Ovary (tissue), 9 donors: ENCODE measurements around the gene TPSB2. TPM values are rescaled to one million over a fixed set of nuclear protein-coding genes. Genes with fewer than 3 reads are reported as not detected.

Experiments used
- DNase-seq, 5 donors: peaks; one replicate each; pipeline ENCODE4 v3.0.0-alpha.2; 2019 to 2020
- H3K27ac ChIP-seq, 2 donors: fragments of 200-600 bp; one replicate each; pipeline versions ENCODE4 v1.5.1 to v1.8.0; 2019 to 2022
- H3K27me3 ChIP-seq: fragments of 200-600 bp; one replicate; pipeline ENCODE4 v1.8.0; 2022
- H3K36me3 ChIP-seq: fragments of 200-600 bp; sonication (generic); one replicate; pipeline ENCODE4 v1.5.1; 2019
- H3K4me1 ChIP-seq: one replicate; pipeline ENCODE4 v1.8.1; 2013; ENCODE audit warnings: mild to moderate bottlenecking, moderate library complexity; ENCODE audit not compliant: insufficient read depth
- H3K4me3 ChIP-seq: fragments of 200-600 bp; sonication (generic); one replicate; pipeline ENCODE4 v1.5.1; 2017
- H3K9me3 ChIP-seq, 2 donors: fragments of 200-600 bp in 1 of 2; sonication (generic) in 1 of 2; one replicate each; pipeline versions ENCODE4 v1.5.1 to v1.8.1; 2013 to 2019; ENCODE audit warnings: mild to moderate bottlenecking in 1 of 2, moderate library complexity in 1 of 2
- EP300 ChIP-seq: sonication (generic); formaldehyde crosslinking; IDR thresholded peaks from one replicate; pipeline ENCODE4 v1.6.1; 2017; ENCODE audit warnings: antibody characterized with exemption
- POLR2A ChIP-seq: fragments of 450-650 bp; IDR thresholded peaks from one replicate; pipeline ENCODE4 v1.6.1; 2017; ENCODE audit warnings: antibody characterized with exemption, mild to moderate bottlenecking, moderate library complexity
- WGBS, 3 donors: extraction: QIAGEN DNeasy Blood & Tissue Kit in 1 of 3; methylation state at CpG; one replicate each; pipeline versions ENCODE4 v1.1.5 to v1.1.7; 2013 to 2017; 5-methylcytosine and 5-hydroxymethylcytosine counted together
- intact Hi-C, 4 donors: fragments of 100-400 bp; cut with DNase I; formaldehyde crosslinking; loops; one replicate each; pipeline versions ENCODE4 v1.11.0 to v1.15.1; 2022 to 2023
- polyA plus RNA-seq, 2 donors: library from polyadenylated mRNA; stranded (reverse); fragments of 200-250 nt in 1 of 2; fragments of 350-450 nt in 1 of 2; fragmentation: Illumina TruSeq in 1 of 2; extraction: RNeasy Lipid Tissue Mini Kit (QIAGEN cat#74804) in 1 of 2; gene quantifications; one replicate each; pipeline ENCODE4 v1.2.3, GENCODE V29; 2013 to 2014
- total RNA-seq, 7 donors: library from RNA; depleted of rRNA in 2 of 7; stranded (reverse); fragments of >200 nt in 2 of 7; fragmentation: NEBNext Ultra II Directional in 3 of 7; extraction: Animal tissue kit (Norgen Biotek cat#: 25700) in 3 of 7; gene quantifications; one replicate each; pipeline versions ENCODE4 v1.1.0 to v1.2.4, GENCODE V29; 2016 to 2023
- TF ChIP-seq, protein P1 (sequence below), 3 donors: fragments of 450-650 bp in 2 of 3; fragments of 200-600 bp in 1 of 3; IDR thresholded peaks; one replicate each; pipeline versions ENCODE4 v1.5.1 to v1.8.0; 2016 to 2022; ENCODE audit warnings: antibody characterized with exemption in 3 of 3, mild to moderate bottlenecking in 1 of 3
- donor health status: DM: no; HTN: no; CAD: no; lungs with moderate emphysema.
- donor health status: DM: no; HTN: no; CAD: no.
- donor health status: Bipolar disorder and iron deficiency.
- donor health status: DM: yes; HTN: yes; CAD: no.
- donor health status: DM: no; HTN: no; CAD: no.
- donor health status: DM: yes; HTN: yes; CAD: no.

The TPSB2 gene
- total and polyA plus RNA-seq, 9 donors, result 1.0 to 17.3 (median 4.4) TPM; not detected in 3

DNA sequence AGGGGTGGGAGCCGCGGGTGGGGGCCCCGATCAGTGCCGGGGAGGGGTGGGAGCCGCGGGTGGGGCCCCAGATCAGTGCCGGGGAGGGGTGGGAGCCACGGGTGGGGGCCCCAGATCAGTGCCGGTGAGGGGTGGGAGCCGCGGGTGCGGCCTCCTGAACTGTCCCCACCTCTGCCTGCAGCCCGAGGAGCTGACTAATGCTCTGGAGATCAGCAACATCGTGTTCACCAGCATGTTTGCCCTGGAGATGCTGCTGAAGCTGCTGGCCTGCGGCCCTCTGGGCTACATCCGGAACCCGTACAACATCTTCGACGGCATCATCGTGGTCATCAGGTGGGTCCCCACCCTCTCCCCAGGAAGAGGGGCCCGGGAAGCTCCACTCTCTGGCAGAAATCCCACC lies 25.1 kb downstream of the TPSB2 start:
- H3K27me3 ChIP-seq, result no peaks in the 10 kb centered on the region
- no peaks in the 10 kb centered on the region for H3K36me3 ChIP-seq

DNA sequence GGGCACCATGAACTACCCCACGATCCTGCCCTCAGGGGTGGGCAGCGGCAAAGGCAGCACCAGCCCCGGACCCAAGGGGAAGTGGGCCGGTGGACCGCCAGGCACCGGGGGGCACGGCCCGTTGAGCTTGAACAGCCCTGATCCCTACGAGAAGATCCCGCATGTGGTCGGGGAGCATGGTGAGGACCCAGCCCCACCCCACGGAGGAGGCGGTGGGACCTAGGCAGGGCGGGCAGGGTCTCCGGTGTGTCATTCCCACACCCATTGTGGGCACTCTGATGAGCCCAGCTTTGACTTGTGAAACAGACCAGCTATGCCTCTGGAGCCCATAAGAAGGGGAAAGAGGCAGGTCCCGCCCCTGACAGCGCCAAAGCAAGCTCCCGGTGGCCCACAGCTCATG lies 27.7 kb downstream of the TPSB2 start:
- H3K4me3 ChIP-seq, result no peak overlapping the region
- H3K9me3 ChIP-seq, result no peaks in the 10 kb centered on the region
- intact Hi-C loops, result no loop called here
- TF ChIP-seq, protein P1, sequence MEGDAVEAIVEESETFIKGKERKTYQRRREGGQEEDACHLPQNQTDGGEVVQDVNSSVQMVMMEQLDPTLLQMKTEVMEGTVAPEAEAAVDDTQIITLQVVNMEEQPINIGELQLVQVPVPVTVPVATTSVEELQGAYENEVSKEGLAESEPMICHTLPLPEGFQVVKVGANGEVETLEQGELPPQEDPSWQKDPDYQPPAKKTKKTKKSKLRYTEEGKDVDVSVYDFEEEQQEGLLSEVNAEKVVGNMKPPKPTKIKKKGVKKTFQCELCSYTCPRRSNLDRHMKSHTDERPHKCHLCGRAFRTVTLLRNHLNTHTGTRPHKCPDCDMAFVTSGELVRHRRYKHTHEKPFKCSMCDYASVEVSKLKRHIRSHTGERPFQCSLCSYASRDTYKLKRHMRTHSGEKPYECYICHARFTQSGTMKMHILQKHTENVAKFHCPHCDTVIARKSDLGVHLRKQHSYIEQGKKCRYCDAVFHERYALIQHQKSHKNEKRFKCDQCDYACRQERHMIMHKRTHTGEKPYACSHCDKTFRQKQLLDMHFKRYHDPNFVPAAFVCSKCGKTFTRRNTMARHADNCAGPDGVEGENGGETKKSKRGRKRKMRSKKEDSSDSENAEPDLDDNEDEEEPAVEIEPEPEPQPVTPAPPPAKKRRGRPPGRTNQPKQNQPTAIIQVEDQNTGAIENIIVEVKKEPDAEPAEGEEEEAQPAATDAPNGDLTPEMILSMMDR (IDR thresholded peaks at IDR 0.05), result no peak
- 88 to 89% (median 88%) methylated on average over 18 of the region's 18 CpGs for WGBS, 3 donors
- no peaks in the 10 kb centered on the region for H3K27me3 ChIP-seq
- H3K27ac ChIP-seq, result no peak overlapping the region
- DNase-seq, result no peak
- no peaks in the 10 kb centered on the region for H3K4me1 ChIP-seq
- no peaks in the 10 kb centered on the region for H3K36me3 ChIP-seq

More for the DNA sequence above, 25.1 kb downstream of the TPSB2 start:
- 74 to 83% (median 77%) methylated on average over 11 to 17 of the region's 21 CpGs for WGBS, 3 donors
- Histone ChIP-seq H3K4me1 (no peaks in the 10 kb centered on the region), H3K9me3 (no peaks in the 10 kb centered on the region), H3K4me3 (no peak overlapping the region), H3K27ac (no peak overlapping the region)
- TF ChIP-seq EP300, result no peak
- TF ChIP-seq, protein P1 (IDR thresholded peaks at IDR 0.05), result no peak
- intact Hi-C loops, result no loop called here
- DNase-seq, result no peak

DNA sequence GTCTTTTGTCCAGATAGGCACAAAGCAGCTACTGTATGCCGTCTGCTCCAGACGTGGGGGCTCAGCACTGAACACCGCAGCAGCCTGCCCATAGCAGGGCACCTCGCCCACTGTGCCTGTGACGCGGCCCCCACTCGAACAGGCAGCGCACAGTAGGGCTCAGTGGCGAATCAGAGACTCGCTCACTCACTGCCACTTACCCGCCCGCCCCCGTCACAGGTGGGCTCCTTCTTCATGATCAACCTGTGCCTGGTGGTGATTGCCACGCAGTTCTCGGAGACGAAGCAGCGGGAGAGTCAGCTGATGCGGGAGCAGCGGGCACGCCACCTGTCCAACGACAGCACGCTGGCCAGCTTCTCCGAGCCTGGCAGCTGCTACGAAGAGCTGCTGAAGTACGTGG lies 28.5 kb downstream of the TPSB2 start:
- no peak for DNase-seq
- no peak for TF ChIP-seq EP300
- TF ChIP-seq POLR2A, result no peak
- TF ChIP-seq, protein P1 (IDR thresholded peaks at IDR 0.05), result no peak
- WGBS, 3 donors, result 91 to 95% (median 93%) methylated on average over 25 of the region's 25 CpGs
- Histone ChIP-seq H3K9me3 (no peaks in the 10 kb centered on the region), H3K4me1 (no peaks in the 10 kb centered on the region), H3K27ac (no peak overlapping the region), H3K4me3 (no peak overlapping the region), H3K36me3 (no peaks in the 10 kb centered on the region), H3K27me3 (no peaks in the 10 kb centered on the region)
- intact Hi-C loops, result no loop called here

DNA sequence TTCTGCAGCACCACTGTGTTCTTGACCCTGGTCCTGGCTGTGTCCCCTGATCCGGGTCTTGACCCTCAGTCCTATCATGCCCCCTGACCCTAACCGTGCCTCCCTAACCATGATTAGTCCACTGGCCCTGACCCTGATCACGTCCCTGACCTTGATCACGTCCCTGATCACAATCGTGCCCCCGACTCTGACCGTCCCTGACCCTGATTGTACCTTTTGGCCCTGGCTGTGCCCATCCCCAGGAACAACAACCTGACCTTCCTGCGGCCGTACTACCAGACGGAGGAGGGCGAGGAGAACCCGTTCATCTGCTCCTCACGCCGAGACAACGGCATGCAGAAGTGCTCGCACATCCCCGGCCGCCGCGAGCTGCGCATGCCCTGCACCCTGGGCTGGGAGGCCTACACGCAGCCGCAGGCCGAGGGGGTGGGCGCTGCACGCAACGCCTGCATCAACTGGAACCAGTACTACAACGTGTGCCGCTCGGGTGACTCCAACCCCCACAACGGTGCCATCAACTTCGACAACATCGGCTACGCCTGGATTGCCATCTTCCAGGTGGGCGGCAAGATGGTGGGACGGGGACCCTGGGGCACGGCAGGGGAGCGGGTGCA lies 29.9 kb downstream of the TPSB2 start:
- Histone ChIP-seq H3K4me3 (no peak overlapping the region), H3K4me1 (no peaks in the 10 kb centered on the region), H3K36me3 (no peaks in the 10 kb centered on the region), H3K9me3 (no peaks in the 10 kb centered on the region), H3K27ac (no peak overlapping the region), H3K27me3 (no peaks in the 10 kb centered on the region)
- no peak for TF ChIP-seq POLR2A
- TF ChIP-seq, protein P1 (IDR thresholded peaks at IDR 0.05), result no peak
- no peak for TF ChIP-seq EP300
- intact Hi-C loops, result no loop called here
- WGBS, 3 donors, result 83 to 89% (median 86%) methylated on average over 38 of the region's 38 CpGs
- DNase-seq, result no peak
